GM12892 (cell line): ENCODE data around the gene RAB10.

Experiments used
- POLR2A ChIP-seq: IDR thresholded peaks from 2 replicates; pipeline ENCODE4 v1.6.1; 2011; ENCODE audit warnings: low read depth, low read length, control low read depth
- POLR2AphosphoS5 ChIP-seq: IDR thresholded peaks from 2 replicates; pipeline ENCODE4 v1.6.1; 2011; ENCODE audit warnings: low read depth, low read length, control low read depth
- TAF1 ChIP-seq: IDR thresholded peaks from 2 replicates; pipeline ENCODE4 v1.6.1; 2011; ENCODE audit warnings: low read depth, mild to moderate bottlenecking, control low read depth, low read length, borderline replicate concordance

GRCh38 chr2:26182887-26183630, 149.2 kb downstream of the RAB10 start:
- TF ChIP-seq POLR2A (no peak), TAF1 (no peak), POLR2AphosphoS5 (no peak)
